ENCODE measurements around the gene APOL2.
"Not testable (repeated sequence)": the region's sequence is repeated elsewhere in the genome, so short reads cannot be mapped to it uniquely, and the experiment has no call there.

The APOL2 gene, protein sequence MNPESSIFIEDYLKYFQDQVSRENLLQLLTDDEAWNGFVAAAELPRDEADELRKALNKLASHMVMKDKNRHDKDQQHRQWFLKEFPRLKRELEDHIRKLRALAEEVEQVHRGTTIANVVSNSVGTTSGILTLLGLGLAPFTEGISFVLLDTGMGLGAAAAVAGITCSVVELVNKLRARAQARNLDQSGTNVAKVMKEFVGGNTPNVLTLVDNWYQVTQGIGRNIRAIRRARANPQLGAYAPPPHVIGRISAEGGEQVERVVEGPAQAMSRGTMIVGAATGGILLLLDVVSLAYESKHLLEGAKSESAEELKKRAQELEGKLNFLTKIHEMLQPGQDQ

DNA sequence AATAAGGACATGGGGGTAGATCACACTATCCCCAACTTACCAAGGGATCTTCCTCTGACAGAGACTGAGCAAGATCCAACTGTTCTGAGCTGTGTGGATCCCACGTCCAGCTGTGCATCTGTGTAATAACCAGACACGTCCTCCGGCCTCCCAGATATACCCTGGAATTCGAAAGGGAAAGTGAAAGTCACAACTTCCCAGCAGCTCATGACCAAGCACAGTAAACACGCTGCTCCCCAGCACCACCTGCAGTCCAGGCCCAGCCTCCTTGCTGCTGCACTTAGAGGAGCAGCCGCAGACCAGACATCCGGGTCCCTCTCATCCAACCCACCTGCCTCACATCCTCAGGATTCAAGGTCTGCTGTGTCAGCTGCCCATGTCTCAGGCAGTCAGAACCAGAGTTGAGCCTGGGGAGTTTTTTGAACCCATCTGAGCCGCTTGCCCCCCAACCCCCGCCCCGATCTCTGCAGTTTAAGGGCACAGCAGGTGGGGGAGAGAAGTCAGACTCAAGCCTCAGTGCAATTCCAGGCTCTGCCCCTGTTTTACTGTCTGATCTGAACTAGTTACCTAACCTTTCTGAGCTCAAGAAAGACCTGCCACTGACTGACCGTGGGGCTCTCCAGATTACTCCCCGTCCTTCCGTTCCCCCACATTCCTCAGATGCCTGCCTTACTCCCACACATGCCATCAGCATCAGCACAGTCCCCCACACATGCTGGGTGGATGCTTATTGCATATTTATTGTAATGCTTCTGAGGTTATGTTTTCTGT lies at the start of gene APOL2:
Gene APOL2, minus strand, starts transcription at position 127 of the 771 bp plus-strand sequence. CDS start 6,365 bp downstream, outside the sequence.
- peak; percentile 71 for DNase-seq

DNA sequence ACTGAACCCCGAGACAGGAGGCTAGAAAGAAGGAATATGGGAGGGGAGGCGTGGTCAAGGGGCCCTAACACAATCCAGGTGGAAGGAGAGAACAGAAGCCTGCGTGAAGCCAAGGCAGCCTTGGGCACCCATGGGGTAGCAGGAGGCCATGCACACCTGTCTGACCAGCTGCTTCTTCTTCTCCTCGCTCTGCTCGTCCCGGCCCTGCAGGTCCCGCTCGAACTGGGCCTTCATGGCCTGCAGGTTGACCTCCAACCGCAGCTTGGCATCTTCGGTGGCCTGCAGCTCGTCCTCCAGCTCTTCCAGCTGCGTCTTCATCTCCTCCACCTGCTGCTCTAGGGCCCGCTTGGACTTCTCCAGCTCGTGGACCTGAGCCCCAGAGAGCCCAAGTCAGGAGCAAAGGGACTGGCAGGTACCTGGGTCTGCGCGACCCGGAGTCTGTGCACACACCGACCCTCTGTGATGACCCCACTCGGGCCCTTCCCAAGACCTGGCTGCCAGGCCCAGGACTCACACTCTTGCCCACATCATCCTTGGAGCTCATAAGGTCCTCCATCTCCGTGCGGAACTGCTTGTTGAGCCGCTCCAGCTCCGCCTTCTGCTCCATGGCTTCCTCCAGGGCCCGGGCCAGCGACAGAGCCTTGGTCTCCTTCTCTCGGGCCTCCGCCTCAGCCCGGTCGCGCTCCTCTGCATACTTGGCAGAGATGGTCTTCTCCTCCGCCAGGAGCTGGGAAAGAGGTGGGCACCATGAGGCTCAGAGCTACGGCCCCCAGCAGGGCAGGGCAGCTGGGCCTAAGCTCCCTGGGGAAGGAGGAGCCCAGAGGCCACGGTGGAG lies 49.5 kb upstream of the APOL2 start:
- no peak for DNase-seq

DNA sequence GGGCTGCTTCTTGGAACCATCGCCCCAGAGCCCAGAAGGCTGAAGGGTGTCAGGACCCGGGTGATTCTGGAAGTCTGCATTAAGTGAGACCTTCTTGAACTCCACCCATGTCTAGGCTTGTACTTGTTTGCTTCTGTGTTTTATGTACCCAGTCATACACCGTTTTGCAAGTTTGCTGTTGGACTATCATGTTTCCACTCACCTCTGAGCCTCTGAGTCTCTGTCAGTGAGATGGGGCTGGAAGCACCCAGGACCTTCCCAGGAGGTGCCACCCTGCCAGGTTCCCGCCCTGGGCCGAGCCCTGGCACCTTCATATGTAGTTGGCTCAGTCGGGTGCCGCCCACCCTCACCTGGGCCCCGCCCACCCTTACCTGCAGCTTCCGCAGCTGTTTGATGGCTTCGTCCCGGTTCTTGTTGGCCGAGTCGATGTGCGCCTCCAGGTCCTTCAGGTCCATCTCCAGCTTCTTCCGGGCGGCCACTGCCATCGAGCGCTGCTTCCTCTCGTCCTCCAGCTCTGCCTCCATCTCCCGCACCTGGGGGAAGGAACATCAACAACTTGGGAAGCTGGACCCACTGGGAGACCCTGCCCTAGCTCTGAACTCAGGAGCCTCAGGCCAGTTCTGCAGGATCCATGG lies 48.7 kb upstream of the APOL2 start:
- DNase-seq: peak; percentile 7

DNA sequence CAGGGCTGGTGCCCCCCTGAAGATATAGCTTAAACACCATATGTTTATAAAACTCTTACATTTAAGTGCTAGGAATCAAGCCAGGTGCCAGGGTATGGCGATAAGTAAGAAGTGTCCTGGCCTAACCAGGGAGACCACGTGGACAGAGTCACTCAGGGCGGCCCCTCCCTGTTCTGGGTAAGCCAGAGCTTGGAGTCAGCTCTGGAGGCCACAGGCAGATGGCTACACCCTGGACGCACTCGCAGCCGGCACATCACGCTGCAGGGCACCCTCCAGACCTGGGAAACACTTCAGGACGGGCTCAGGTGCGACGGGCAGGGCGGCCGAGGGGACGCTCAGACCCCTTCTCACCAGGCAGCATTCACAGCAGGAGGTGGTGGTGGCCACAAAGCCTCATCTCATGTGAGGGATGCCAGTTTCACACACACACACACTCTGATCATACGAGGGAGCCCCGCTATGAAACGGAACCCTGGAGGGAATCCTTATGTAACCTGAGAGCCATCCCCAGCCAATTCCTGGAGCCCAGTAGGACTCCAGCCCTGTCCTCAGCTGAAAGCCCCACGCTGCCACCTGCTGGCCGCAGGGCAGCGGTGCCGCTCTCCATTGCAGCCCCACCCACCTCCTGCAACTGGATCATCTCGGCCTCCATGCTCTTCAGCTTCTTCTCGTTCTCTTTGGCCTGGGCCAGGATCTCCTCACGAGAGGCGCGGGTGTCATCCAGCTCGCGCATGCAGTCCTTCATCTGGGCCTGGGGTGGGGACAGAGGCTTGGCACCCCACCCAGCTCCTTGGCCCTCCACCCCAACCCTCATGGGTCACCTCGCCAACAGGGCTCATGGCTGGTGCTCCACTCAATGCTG lies 47.0 kb upstream of the APOL2 start:
- peak; percentile 45 for DNase-seq

DNA sequence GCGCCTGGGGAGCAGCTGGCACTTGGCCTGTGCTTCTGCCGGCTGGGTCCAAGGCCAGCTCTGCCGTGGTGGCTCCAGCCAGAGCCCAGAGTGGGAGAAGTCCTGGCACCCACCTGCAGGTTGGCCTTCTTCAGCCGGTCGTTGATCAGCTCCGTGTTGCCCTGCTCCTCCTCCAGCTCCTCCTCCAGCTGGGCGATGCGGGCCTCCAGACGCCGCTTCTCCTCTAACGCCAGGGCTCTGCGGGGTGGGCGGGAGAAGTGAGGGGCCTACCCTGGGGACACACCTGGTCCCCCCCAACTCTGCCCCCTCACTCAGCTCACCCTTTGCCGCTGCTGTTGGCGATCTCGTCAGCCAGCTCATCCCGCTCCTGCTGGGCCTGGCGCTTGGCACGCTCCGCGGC lies 46.2 kb upstream of the APOL2 start:
- no peak for DNase-seq

DNA sequence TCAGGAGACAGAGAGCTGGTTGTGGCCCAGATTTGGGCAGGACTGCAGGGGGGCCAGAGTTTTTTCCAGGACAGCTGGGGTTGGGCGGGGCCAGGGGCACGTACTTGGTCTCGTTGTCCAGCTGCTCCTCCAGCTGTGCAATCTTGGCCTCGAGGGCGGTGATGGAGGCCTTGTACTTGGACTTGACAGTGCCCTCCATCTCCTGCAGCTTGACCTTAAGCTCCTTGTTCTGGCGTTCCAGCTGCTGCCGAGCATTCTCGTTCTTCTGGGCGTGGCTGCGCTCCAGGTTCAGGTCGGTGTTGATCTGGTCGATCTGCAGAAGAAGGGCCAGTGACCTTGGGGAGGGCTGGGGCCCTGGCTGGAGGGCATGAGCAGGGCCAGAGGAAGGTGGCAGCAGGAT lies 45.7 kb upstream of the APOL2 start:
- DNase-seq: no peak

DNA sequence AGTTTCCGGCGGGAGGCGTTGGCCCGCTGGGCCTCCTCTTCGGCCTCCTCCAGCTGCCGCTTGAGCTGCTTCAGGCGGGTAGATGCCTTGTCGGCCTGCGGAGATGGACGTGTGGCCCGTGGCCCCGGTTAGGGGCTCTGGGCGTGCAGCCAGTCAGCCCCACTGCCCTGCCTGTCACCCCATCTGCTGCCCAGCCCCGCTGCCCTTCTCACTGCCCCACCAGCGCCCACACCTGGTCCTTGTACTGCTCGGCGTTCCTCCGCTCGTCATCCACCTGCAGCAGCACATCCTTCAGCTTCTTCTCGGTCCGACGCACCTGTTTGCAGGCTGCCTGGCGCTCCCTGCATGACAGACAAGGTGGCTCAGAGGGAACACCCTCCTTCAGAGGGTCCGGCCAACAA lies 44.8 kb upstream of the APOL2 start:
- DNase-seq: no peak

DNA sequence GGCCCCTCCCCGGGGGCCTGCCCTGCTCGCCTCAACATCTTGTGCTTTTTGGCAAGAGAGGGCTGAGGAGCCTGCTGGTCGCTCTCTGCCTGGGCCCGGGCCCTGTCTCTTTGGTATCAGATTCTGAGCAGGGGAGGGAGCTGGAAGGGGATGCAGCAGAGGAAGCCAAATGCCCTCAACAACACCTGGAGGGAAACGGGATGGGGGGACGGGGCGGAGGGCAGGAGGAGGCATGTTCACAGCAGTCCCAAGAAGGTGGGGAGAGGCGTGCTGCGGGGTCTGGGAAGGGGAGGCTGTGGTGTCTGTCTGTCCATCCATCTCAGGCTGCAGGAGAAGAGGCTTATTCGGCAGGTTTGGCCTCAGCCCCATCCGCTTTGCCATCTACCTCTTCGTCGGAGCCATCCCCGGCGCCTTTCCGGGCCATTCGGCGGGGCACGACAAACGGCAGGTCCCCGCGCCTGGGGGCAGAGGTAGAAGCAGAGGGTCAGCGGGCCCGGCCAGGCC lies 43.1 kb upstream of the APOL2 start:
- no peak for DNase-seq

DNA sequence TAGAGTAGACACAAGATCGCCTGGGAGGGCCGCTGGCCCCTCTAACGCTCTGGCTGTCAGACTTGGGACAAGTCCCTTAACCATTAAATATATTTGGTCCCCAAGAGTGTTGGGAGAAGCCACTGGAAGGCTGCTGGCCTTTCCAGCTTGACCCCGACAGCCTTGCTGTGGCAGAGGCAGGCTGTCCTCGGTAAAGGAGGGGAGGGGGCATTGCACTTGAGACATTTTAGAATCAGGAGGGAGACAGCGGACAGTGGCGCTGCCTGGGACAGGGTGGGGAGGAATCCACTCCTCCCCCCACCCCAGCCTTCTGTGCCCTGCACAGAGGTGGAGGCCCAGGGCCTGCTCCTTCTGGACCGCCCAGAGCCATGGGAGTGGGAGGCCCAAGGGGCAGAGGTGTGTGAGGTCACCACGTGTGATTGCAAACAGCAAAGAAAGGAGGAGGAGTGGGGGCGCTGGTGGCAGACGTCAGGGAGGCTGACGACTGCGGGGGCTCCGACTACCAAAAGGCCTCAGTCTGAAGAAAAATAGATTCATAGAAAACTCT lies 42.5 kb upstream of the APOL2 start:
- DNase-seq: no peak

DNA sequence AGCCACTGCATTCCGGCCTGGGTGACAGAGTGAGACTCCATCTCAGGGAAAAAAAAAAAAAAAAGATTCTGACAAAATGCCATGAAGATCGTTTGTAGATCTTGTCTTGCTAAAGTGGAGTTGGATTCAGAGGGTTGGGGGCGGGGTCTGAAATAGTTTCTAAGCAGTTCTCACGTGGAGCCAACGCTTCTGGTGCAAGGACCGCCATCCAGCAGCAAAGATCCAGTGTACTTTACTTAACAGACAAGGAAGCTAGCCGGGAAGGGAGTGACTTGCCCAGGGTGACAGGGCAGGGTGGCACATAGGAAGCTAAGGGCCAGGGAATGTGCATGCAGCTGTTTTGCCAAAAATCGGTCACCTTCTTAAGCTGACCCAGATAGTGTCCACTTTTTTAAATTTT lies 41.1 kb upstream of the APOL2 start:
- no peak for DNase-seq

DNA sequence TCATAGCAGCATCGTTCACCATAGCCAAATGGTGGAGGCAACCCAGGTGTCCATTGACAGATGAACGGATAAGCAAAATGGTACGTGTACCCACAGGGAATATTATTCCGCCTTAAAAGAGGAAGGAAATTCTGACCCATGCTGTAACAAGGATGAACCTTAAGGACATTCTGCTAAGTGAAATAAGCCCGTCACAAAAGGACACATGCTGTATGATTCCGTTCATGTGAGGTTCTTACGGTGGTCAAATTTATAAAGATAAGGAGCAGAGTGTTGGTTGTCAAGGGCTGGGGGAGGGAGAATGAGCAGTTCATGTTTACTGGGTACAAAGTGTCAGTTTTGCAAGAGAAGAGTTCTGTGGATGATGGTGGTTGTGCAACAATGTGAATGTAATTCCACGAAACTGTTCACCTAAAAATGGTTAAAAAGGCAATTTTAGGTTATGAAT lies 39.9 kb upstream of the APOL2 start:
- DNase-seq: no peak

DNA sequence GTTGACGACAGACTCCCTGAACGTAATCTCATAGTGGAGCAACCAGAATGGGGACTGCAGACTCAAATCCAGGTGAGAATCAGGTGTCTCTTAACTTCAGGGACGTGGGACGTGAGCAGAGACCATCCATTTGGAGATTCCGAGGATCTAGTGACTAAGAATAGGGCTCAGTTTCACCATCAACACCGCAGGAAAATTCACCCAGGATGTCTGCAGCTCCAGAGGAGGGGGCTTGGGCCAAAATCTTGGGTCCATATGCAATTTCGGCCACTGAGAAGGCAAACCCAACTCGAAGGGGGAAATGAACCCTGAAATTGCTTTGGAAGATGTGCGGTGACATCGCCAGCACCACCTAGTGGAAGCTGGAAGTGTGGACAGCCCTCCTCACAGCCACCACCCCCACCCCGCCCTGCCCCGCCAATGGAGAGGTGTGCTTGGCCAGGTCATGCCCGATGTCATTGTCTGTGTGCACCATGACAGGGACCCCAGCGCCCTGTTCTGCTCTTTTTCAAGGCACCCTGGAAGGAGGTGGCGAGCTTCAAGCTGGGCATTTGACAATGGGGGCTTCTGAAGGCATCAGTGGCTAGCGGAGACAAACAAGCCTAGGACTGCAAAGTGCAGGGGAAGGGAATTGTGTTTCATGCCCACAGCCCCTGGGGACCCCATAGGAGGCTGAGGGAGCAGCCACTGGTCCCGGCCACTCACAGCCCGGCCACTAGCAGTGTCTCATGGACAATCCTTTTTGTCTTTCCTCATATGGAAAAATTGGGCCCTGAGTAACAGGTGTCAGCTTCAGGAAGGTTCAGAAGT lies 38.4 kb upstream of the APOL2 start:
- DNase-seq: peak; percentile 8

DNA sequence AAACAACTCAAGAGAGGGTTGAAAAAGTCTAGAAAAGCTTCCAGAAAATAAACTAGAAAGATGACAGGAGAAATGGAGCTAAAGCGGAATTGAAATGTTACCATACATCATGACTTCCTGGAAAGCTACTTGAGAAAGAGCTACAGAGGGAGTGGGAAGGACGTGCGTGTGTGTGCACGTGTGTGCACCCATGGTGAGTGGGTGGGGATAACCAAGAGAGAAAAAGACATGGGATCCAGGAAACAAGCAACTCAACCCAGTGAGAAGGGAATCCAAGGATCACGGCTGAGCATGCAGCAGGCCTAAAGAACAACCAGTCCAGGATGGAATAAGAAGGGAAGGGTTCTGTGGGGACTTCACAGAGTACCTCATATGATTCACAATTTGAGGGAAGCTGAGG lies 35.2 kb upstream of the APOL2 start:
- no peak for DNase-seq

DNA sequence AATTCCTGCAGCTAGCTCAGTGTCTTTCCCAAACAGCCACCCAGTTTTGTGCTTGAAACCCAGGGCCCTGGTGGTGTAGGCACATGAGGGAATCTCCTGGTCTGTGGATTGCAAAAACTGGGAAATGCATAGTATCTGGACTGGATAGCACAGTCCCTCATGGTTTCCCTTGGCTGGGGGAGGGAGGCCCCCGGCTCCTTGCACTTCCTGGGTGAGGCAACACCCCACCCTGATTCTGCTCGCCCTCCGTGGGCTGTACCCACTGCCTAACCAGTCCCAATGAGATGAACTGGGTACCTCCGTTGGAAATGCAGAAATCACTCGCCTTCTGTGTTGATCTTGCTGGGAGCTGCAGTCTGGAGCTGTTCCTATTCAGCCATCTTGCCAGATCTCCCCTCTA lies 32.6 kb upstream of the APOL2 start:
- not testable (repeated sequence) for DNase-seq

DNA sequence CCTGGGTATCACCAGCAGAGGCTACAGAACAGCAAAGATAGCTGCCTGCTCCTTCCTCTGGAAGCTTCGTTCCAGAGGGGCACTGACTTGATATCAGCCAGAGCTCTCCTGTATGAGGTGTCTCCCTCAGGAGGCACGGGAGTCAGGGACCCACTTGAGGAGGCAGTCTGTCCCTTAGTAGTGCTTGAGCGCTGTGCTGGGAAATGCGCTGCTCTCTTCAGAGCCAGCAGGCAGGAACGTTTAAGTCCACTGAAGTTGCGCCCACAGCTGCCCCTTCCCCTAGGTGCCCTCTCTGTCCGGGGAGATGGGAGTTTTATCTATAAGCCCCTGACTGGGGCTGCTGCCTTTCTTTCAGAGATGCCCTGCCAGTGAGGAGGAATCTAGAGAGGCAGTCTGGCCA lies 31.9 kb upstream of the APOL2 start:
- DNase-seq: not testable (repeated sequence)

DNA sequence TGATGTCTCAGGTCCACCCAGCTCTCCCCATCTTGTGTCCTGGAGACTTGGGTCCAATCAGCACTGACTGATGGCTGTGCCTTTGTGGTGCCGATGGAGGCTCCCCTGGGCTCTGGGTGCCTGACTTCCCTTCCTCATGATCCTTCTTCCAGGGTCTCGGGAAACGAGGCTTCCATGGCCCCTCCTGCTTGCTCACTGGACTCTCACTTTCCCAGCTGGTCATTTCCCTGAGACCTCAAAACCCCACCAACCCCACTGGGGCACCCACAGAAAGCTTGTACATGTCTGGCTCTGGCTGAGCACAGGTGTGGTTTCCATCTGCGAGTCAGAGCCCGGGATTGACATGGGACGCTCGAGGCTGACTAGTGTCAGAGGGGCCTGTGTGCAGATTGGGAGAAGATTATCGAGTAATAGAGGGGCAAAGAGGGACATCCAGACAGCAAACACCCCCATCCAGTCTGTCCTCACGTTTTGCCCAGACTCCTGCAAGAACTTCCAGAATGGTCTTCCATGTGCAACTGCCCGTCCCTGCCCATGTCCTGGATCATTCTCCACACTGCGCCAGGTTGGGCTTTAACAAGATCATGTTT lies 28.7 kb upstream of the APOL2 start:
- no peak for DNase-seq

DNA sequence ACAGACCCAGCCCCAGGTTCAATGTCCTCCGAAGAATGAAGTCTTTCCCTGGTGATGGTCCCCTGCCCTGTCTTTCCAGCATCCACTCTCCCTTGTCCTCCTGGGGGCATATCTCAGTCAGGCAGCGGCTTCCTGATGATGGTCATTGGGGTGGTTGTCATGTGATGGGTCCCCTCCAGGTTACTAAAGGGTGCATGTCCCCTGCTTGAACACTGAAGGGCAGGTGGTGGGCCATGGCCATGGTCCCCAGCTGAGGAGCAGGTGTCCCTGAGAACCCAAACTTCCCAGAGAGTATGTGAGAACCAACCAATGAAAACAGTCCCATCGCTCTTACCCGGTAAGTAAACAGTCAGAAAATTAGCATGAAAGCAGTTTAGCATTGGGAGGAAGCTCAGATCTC lies 27.7 kb upstream of the APOL2 start:
- DNase-seq: peak; percentile 61

DNA sequence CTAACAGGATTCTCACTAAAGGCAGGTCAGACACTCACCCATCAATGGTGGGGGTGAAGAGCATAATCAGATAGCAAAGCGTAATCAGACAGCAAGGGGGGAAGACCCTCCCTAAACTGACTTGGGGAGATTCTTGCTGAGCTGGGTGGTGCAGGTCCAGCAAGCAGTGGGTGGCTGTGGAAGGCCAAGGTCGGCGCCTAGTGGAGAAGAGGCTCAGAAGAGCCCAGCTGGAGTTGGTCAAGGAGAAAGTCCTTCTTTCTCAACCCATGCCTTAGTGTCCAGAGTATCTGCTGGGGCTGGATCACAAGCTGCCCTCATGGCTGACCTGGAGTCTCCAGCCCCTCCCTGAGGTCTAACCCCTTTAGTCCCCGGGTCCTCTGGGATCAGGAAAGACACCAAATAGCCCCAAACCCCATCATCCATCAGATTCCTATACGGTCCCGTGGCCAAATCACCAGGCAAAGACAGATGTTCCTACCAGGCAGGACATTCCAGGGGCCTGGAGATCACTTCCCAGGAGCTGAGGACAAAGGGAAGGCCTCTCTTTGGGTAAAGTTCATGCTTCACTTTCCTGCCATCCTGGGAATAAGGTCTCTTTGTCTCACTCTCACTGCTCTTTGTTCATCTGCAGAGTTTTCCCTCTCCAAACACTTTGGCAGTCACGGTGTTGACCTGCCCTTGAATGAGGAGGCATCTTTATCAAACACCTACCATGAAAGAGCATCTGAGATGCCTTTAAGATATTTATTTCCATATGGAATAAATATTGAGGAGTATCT lies 24.7 kb upstream of the APOL2 start:
- DNase-seq: not testable (repeated sequence)

DNA sequence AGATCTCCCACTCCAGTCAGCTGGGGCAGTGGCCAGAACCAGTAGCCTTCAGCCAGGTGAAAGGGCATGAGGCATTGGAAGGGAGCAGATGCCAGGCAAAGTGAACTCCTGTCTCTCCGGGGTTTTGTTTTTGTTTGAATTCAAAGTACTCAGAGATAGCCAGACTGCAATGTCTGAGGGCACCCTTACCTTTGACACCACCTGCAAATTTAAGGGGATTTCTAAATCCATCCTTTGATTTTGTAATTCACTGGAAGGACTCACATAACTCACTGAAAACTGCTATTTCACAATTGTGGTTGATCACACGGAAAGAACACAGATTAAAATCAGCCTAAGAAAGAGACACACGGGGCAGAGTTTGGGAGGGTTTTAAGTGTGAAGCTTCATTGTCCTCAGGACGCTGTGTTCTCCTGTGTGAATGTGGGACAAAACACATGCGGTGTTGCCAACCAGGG lies 23.9 kb upstream of the APOL2 start:
- DNase-seq: not testable (repeated sequence)

Data from NCI-H510A treated with DMSO at 0.1 percent for 48 hours (cell line).